ENCODE results near the gene GSN. TPM values are rescaled to one million over a fixed set of nuclear protein-coding genes. Genes with fewer than 3 reads are reported as not detected.

Gene GSN
- total and polyA plus RNA-seq, 4 donors, result 18.8 to 402 (median 51.6) TPM

DNA sequence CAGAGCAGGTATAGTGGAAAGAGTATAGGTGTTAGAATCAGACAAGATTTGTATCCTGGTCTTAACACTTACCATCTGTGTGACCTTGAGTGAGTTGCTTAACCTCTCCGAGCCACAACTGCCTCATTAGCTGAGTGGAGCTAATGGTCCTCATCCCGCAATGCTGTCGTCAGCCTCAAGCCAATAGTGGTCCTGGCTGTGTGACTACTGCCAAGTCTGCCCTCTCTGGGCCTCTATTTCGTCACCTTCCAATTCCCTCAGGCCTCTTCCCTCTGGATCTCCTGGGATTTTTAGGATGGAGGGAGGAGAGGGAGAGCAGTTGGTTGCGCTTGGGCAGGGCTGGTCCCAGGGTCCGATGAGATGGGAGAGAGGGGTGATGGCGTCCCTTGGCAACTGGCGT lies 60.5 kb downstream of the GSN start:
- Histone ChIP-seq H3K4me3 (ENCODE audit: low read depth in 1 of 3, low read length in 3 of 3) (no peak overlapping the region), H3K9ac (ENCODE audit: low read depth in 1 of 2, low read length in 2 of 2) (no peak overlapping the region), H3K27ac (ENCODE audit: low read depth in 1 of 2, low read length in 2 of 2) (no peak overlapping the region), H3K9me3 (ENCODE audit: control insufficient read depth in 4 of 4, low read length in 3 of 4) (no peaks in the 10 kb centered on the region), H3K27me3 (ENCODE audit: control insufficient read depth in 4 of 4, insufficient read depth in 4 of 4, low read length in 3 of 4) (no peaks in the 10 kb centered on the region), H3K36me3 (ENCODE audit: control insufficient read depth in 4 of 4, insufficient read depth in 3 of 4, low read depth in 1 of 4, low read length in 3 of 4) (peaks cover 5 to 25% (median 8%) of the 10 kb centered on the region in 4 donors), H3K4me1 (ENCODE audit: control insufficient read depth in 4 of 4, insufficient read depth in 4 of 4, low read length in 3 of 4) (peaks cover 0 to 19% (median 15%) of the 10 kb centered on the region in 4 donors)
- TF ChIP-seq FOXA1 (IDR thresholded peaks at IDR 0.05), result no peak
- TF ChIP-seq HNF4G (IDR thresholded peaks at IDR 0.05), result no peak
- TF ChIP-seq, protein P1, sequence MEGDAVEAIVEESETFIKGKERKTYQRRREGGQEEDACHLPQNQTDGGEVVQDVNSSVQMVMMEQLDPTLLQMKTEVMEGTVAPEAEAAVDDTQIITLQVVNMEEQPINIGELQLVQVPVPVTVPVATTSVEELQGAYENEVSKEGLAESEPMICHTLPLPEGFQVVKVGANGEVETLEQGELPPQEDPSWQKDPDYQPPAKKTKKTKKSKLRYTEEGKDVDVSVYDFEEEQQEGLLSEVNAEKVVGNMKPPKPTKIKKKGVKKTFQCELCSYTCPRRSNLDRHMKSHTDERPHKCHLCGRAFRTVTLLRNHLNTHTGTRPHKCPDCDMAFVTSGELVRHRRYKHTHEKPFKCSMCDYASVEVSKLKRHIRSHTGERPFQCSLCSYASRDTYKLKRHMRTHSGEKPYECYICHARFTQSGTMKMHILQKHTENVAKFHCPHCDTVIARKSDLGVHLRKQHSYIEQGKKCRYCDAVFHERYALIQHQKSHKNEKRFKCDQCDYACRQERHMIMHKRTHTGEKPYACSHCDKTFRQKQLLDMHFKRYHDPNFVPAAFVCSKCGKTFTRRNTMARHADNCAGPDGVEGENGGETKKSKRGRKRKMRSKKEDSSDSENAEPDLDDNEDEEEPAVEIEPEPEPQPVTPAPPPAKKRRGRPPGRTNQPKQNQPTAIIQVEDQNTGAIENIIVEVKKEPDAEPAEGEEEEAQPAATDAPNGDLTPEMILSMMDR (IDR thresholded peaks at IDR 0.05; ENCODE audit: low read depth, low read length, missing input control), result no peak
- TF ChIP-seq EGR1 (IDR thresholded peaks at IDR 0.05; ENCODE audit: low read depth in 2 of 2), result no peak
- TF ChIP-seq, protein P2, sequence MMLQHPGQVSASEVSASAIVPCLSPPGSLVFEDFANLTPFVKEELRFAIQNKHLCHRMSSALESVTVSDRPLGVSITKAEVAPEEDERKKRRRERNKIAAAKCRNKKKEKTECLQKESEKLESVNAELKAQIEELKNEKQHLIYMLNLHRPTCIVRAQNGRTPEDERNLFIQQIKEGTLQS (IDR thresholded peaks at IDR 0.05), result no peak
- no peak for TF ChIP-seq TAF1 (conservative IDR thresholded peaks at IDR 0.05)
- TF ChIP-seq HNF4A (conservative IDR thresholded peaks at IDR 0.05), result no peak
- TF ChIP-seq, protein P3, sequence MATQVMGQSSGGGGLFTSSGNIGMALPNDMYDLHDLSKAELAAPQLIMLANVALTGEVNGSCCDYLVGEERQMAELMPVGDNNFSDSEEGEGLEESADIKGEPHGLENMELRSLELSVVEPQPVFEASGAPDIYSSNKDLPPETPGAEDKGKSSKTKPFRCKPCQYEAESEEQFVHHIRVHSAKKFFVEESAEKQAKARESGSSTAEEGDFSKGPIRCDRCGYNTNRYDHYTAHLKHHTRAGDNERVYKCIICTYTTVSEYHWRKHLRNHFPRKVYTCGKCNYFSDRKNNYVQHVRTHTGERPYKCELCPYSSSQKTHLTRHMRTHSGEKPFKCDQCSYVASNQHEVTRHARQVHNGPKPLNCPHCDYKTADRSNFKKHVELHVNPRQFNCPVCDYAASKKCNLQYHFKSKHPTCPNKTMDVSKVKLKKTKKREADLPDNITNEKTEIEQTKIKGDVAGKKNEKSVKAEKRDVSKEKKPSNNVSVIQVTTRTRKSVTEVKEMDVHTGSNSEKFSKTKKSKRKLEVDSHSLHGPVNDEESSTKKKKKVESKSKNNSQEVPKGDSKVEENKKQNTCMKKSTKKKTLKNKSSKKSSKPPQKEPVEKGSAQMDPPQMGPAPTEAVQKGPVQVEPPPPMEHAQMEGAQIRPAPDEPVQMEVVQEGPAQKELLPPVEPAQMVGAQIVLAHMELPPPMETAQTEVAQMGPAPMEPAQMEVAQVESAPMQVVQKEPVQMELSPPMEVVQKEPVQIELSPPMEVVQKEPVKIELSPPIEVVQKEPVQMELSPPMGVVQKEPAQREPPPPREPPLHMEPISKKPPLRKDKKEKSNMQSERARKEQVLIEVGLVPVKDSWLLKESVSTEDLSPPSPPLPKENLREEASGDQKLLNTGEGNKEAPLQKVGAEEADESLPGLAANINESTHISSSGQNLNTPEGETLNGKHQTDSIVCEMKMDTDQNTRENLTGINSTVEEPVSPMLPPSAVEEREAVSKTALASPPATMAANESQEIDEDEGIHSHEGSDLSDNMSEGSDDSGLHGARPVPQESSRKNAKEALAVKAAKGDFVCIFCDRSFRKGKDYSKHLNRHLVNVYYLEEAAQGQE (IDR thresholded peaks at IDR 0.05), result no peak
- TF ChIP-seq YY1 (IDR thresholded peaks at IDR 0.05), result no peak
- TF ChIP-seq RXRA (IDR thresholded peaks at IDR 0.05), result no peak
- no peak for TF ChIP-seq NR2F2 (IDR thresholded peaks at IDR 0.05)
- TF ChIP-seq FOXA2 (IDR thresholded peaks at IDR 0.05), result no peak
- no peak for TF ChIP-seq JUND (IDR thresholded peaks at IDR 0.05)
- TF ChIP-seq RAD21 (IDR thresholded peaks at IDR 0.05), result no peak
- no peak for TF ChIP-seq SP1 (IDR thresholded peaks at IDR 0.05)
- no peak for DNase-seq (ENCODE audit: low spot score)
- WGBS, result 83% methylated on average over 8 of the region's 8 CpGs

DNA sequence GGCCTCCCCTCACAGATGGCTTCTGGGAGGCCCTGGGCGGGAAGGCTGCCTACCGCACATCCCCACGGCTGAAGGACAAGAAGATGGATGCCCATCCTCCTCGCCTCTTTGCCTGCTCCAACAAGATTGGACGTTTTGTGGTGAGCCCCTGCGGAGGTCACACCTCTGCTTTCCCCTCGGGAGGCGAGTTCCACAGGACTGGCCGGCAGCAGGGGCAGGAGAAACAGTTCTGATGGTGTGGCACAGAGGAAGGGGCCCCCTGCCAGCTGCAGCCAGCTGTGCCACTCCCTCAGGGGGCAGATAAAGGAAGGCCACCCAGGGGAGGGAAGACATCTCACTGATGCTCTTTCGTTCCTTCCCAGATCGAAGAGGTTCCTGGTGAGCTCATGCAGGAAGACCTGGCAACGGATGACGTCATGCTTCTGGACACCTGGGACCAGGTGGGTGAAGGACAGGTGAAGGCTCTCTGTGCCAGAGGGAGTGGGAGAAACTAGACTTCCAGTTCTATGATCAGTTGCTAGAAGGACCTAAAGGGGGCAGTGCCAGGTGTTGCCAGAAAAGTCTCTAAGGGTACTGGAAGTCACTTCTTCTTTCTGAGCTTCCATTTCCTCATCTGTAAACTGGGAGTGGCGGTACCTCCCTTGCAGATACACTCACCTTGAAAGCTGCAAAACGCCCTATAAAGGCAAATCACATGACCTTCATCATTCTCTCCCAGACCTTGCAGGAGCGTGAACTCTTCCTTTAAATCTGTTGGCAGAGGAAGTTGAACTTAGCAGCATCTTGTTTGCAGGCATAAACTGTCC lies 61.1 kb downstream of the GSN start:
- Histone ChIP-seq H3K9ac (ENCODE audit: low read depth in 1 of 2, low read length in 2 of 2) (no peak overlapping the region), H3K4me1 (ENCODE audit: control insufficient read depth in 4 of 4, insufficient read depth in 4 of 4, low read length in 3 of 4) (peaks cover 0 to 19% (median 15%) of the 10 kb centered on the region in 4 donors), H3K4me3 (ENCODE audit: low read depth in 1 of 3, low read length in 3 of 3) (no peak overlapping the region), H3K27me3 (ENCODE audit: control insufficient read depth in 4 of 4, insufficient read depth in 4 of 4, low read length in 3 of 4) (no peaks in the 10 kb centered on the region), H3K27ac (ENCODE audit: low read depth in 1 of 2, low read length in 2 of 2) (no peak overlapping the region), H3K9me3 (ENCODE audit: control insufficient read depth in 4 of 4, low read length in 3 of 4) (no peaks in the 10 kb centered on the region), H3K36me3 (ENCODE audit: control insufficient read depth in 4 of 4, insufficient read depth in 3 of 4, low read depth in 1 of 4, low read length in 3 of 4) (peaks cover 5 to 25% (median 8%) of the 10 kb centered on the region in 4 donors)
- 94% methylated on average over 16 of the region's 16 CpGs for WGBS
- DNase-seq (ENCODE audit: low spot score), result no peak
- TF ChIP-seq, protein P4, sequence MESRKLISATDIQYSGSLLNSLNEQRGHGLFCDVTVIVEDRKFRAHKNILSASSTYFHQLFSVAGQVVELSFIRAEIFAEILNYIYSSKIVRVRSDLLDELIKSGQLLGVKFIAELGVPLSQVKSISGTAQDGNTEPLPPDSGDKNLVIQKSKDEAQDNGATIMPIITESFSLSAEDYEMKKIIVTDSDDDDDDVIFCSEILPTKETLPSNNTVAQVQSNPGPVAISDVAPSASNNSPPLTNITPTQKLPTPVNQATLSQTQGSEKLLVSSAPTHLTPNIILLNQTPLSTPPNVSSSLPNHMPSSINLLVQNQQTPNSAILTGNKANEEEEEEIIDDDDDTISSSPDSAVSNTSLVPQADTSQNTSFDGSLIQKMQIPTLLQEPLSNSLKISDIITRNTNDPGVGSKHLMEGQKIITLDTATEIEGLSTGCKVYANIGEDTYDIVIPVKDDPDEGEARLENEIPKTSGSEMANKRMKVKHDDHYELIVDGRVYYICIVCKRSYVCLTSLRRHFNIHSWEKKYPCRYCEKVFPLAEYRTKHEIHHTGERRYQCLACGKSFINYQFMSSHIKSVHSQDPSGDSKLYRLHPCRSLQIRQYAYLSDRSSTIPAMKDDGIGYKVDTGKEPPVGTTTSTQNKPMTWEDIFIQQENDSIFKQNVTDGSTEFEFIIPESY (IDR thresholded peaks at IDR 0.05), result no peak
- TF ChIP-seq TAF1 (conservative IDR thresholded peaks at IDR 0.05) (no peak), JUND (IDR thresholded peaks at IDR 0.05) (no peak), GABPA (IDR thresholded peaks at IDR 0.05 in 1 of 2, conservative IDR thresholded peaks at IDR 0.05 in 1 of 2) (no peak), NR2F2 (IDR thresholded peaks at IDR 0.05) (no peak)
- TF ChIP-seq, protein P1 (IDR thresholded peaks at IDR 0.05; ENCODE audit: low read depth, low read length, missing input control), result no peak
- TF ChIP-seq, protein P3 (IDR thresholded peaks at IDR 0.05), result no peak
- TF ChIP-seq, protein P2 (IDR thresholded peaks at IDR 0.05), result no peak
